ENCODE measurements around the gene TAX1BP3.

GRCh38 chr17:3698139-3698538, 29.8 kb upstream of the TAX1BP3 start:
- TF ChIP-seq CTCF (conservative IDR thresholded peaks at IDR 0.05 in 1 of 2, IDR thresholded peaks at IDR 0.05 in 1 of 2; ENCODE audit: low read depth in 1 of 2, low read length in 2 of 2): no peak
- no peak for TF ChIP-seq EZH2 (IDR thresholded peaks at IDR 0.05; ENCODE audit: low read length, missing control alignments)
